ENCODE results near the gene ERP44.

- TF ChIP-seq CTCF (IDR thresholded peaks at IDR 0.05; ENCODE audit: borderline replicate concordance, extremely low read depth, low read length, poor library complexity, severe bottlenecking) (no peak), EZH2 (IDR thresholded peaks at IDR 0.05; ENCODE audit: borderline replicate concordance, low read depth, low read length, severe bottlenecking) (no peak)
Observed at GRCh38 chr9:100066539-100066938, 32.3 kb downstream of the ERP44 start.
